Measurements from ENCODE around the gene PSMB9. TPM values are rescaled to one million over a fixed set of nuclear protein-coding genes. Genes with fewer than 3 reads are reported as not detected.
"Not testable (repeated sequence)": the region's sequence is repeated elsewhere in the genome, so short reads cannot be mapped to it uniquely, and the experiment has no call there.

The PSMB9 gene
- total RNA-seq, 1 donor from 2014 or later: 68.9 TPM

GRCh38 chr6:32865724-32866443 is 11.9 kb downstream of the PSMB9 start:
- DNase-seq: no peak

- no peak for DNase-seq
Observed at GRCh38 chr6:32867022-32867477, 13.1 kb downstream of the PSMB9 start.

- no peak for DNase-seq
Observed at GRCh38 chr6:32867554-32868256, 13.7 kb downstream of the PSMB9 start.

DNA sequence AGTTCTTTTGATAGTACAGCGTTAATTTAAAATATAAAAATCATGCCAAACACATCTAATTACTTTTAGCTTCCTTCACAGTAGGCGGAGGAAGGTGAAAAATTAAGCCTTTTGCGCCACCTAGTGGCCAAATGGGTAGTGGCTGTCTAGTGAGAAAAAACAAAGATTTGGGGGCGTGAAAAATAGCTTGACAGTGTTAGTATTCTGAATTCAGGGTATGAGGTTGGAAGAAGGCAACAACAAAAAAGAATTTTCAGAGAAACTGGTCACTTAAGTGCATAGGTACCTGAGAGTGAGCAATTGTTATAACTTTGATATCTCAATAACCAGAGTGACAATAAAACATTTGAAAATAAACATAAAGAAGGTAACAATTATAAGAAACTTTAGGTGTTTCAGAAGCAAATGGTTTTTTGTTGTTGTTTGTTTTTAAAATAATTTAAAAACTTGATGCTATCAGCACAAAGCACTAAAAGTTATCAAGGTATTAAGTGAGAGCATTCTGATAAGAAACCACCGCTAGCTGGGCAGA is 14.3 kb downstream of the PSMB9 start:
- peak; percentile 86 for DNase-seq

GRCh38 chr6:32873947-32874346 is 20.0 kb downstream of the PSMB9 start:
- not testable (repeated sequence) for DNase-seq

DNA sequence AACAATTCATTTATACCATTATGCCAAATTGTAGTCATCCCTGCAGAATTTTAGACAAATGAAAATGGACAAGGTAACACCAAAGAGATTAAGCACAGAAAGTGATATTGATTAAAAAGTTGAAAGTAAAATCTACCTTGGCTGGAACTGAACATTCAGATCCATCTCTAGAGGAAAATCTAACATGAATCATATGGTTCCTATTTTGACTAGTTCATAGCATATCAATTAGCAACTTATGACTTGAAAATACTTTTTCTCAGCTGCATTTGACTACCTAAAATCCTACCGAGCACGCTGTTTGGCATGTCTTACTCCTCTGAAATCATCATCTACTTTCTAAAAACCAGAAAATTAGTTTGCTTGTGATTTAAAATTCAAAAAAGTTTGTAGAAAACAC is 22.6 kb downstream of the PSMB9 start:
- no peak for DNase-seq

DNA sequence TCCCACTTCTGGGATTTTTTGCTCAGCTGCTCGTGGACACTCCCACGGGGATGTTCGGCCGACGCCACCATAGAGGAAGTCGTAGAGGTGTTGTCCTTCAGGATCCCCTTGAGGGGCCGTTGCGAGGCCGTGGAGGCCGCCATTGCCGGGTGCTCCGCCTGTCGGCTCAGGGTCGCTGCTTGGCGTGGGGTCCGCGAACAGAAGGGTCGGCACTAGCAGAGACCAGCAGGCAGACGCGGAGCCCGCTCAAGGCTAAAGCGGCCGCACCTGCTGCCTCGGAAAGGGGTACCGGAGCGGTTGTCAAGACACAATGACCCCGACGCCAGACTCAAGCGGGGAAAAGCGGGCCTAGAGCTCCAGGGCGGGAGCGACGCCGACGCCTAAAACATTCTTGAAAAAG is 25.7 kb downstream of the PSMB9 start:
- no peak for DNase-seq

GRCh38 chr6:32880962-32881361 is 27.0 kb downstream of the PSMB9 start:
- not testable (repeated sequence) for DNase-seq

GRCh38 chr6:32882879-32883250 is 28.9 kb downstream of the PSMB9 start:
- no peak for DNase-seq

- DNase-seq: no peak
Observed at GRCh38 chr6:32883789-32884188, 29.8 kb downstream of the PSMB9 start.

- peak; percentile 86 for DNase-seq
Observed at GRCh38 chr6:32885698-32886286, 31.8 kb downstream of the PSMB9 start.

GRCh38 chr6:32886681-32887383 is 32.8 kb downstream of the PSMB9 start:
- DNase-seq: peak; percentile 54

- DNase-seq: no peak
Observed at GRCh38 chr6:32887616-32888015, 33.6 kb downstream of the PSMB9 start.

DNA sequence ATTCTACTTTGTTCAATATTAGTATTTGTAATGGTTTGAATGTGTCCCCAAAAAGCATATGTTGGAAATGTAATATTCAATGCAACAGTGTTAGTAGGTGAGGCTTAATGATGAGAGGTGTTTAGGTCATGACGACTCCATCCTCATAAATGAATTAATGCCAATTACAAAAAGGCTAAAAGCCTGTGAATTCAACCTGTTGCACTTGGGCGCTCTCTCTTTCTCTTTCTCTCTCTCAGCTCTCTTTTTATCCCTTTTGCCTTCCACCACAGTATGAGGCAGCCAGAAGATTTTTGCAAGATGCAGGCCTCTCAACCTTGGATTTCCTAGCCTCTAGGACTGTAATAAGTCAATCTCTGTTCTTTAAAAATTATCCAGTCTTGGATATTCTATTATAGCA is 34.6 kb downstream of the PSMB9 start:
- DNase-seq: no peak

DNA sequence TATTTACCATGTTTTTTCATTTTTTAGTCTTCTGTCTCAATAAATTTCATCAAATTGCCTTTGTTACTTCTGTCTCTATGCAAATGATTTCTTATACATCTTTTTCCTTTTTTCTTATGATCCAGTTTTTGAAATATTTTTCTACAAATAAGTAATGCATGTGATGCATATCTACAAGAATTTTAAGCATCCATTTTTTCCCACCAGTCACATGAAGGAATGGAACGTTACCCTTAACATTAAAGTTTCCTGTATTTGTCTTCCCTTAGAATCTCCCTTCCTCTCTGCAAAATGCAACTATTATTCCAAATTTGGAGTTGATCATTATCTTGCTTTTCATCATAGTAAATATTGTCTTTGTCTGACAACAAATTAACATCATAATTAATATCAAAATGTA is 35.5 kb downstream of the PSMB9 start:
- no peak for DNase-seq

DNA sequence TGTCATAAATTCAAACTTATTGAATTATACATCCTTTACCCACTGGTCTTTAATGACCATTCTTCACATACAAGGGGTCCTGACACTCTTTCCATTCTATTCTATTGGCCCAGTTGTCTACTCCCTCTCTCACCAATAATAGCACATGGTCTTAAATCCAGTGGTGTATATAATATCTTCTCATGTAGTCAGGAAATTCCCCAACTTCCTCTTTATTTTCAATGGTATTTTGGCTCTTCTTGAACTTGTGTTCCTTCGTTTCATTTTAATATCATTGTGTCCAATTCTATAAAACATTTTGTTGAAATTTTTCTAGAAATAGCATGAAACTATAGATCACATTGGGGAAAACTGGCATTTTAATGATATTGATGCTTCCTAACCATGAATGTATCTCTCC is 36.8 kb downstream of the PSMB9 start:
- DNase-seq: no peak

DNA sequence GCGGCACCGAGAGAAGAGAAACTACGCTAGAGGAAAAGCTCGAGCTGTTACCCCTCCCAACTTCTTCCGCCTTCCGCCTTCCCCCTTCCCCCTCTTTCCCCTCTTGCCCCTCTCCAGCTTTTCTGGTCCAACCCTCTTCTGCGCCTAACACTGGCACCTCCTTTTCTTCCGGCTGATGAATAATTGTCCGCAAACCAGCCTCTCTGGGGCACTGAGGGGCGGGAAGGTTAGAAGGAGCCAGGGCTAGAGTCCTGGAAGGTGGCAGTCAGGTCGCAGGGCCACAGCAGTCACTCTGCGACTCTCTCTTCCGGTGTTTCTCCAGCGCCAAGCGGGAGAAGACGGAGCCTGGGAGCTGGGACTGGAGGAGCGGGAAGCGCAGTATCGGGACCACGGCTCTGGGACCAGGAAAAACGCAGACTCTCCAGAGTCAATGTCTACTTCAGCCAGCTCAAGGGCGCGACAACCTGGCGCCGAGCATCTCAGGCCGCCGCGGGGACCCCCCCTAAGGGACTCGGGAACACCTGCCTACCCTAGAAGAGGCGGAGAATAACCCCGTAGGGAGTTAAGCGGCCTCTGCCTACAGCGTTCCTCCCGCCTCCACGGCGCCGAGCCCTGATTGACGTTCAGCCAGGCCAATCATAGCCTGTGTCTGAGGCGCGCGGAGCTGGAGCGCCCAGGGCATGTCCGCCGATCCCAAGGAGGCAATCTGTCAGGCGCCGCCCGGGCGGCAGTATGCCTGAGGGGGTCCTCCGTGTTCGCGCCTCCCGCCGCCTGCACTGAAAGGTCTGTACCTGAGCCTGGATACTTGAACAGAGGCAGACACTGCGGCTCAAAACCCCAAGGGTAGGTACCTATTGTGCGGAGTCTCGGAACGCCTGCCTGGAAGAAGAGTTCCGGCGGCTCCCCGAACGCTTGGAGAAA is 40.4 kb downstream of the PSMB9 start:
- DNase-seq: peak; percentile 94

GRCh38 chr6:32895006-32895345 is 41.0 kb downstream of the PSMB9 start:
- DNase-seq: no peak

DNA sequence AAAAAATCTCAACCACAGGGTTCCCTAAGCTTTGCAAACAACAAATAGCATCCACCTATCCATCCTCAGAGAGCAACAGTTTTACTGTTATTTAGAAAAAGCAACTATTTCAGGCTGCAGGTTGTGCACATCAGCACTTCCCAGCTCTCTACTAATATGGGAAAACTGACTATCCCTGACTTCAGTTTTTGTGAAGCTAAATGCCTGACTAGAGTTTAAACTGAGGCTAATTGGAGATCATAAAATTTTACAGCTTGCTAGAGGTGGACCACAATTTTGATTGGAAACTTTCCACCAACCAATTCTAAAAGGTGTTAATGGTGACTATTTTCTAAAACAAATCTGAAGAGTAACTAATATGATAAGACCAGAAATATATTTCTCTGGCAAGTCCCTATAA is 50.0 kb downstream of the PSMB9 start:
- no peak for DNase-seq

DNA sequence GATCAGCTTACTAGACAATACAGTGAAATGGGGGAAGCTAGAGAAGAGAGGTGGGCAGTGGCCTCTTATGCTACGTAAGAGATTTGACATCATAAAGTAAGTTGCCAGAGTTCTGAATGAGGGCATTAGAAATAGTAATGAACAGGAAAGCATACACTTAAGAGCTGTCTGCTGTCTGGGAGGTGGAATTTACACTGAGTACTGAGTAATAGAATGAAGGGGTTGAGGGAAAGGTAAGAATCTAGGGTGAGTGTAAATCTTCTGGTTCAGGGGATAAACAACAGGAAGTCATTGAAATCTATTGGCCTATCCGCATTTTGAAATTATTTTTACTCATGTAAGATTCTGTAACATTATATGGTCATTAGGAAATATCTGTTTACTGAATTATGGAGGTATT is 51.1 kb downstream of the PSMB9 start:
- no peak for DNase-seq

- no peak for DNase-seq
Observed at GRCh38 chr6:32906539-32906938, 52.5 kb downstream of the PSMB9 start.

DNA sequence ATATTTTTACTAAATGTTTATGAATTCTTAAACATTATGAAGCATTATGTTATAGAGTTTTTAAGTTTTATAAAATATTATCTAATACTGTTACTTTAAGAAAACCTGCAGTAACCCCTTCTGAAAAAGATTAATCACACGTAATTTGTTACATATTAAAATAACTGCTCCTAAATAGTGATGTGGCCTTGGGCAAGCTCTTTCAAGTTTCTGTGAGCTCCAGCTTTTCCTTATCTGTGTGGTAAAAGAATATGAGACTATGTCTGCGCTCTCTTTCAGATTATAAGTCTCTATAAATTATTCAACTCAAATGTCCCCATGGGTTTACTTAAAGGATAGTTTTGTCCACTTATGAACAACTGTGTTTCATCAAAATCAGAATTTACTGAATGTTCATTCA is 54.9 kb downstream of the PSMB9 start:
- DNase-seq: no peak

Measured in dermis blood vessel endothelial cell (primary cell).